GM06990 (cell line): ENCODE measurements around the gene KRT6C.
"Not testable (repeated sequence)": the region's sequence is repeated elsewhere in the genome, so short reads cannot be mapped to it uniquely, and the experiment has no call there.

Experiments
- DNase-seq: peaks from one replicate; pipeline ENCODE4 v3.0.0-alpha.2; 2011; ENCODE audit not compliant: insufficient read length; ENCODE audit errors: extremely low read depth
- H3K27me3 ChIP-seq: replicated peaks from 2 replicates; pipeline ENCODE4 v1.6.0; 2011; ENCODE audit warnings: low read length; ENCODE audit not compliant: control insufficient read depth, insufficient read depth
- H3K36me3 ChIP-seq: 2 replicates; pipeline ENCODE4 v1.5.1; 2011; ENCODE audit warnings: low read length; ENCODE audit not compliant: control insufficient read depth, insufficient read depth
- H3K4me3 ChIP-seq: replicated peaks from 2 replicates; pipeline ENCODE4 v1.5.1; 2011; ENCODE audit warnings: low read depth, mild to moderate bottlenecking, control low read depth, low read length
- TF ChIP-seq, protein P1 (sequence below): IDR thresholded peaks from 2 replicates; pipeline ENCODE4 v1.5.1; 2011; ENCODE audit warnings: low read length, control low read depth, mild to moderate bottlenecking, inconsistent platforms; ENCODE audit not compliant: insufficient read depth, poor library complexity, severe bottlenecking

The KRT6C gene

DNA sequence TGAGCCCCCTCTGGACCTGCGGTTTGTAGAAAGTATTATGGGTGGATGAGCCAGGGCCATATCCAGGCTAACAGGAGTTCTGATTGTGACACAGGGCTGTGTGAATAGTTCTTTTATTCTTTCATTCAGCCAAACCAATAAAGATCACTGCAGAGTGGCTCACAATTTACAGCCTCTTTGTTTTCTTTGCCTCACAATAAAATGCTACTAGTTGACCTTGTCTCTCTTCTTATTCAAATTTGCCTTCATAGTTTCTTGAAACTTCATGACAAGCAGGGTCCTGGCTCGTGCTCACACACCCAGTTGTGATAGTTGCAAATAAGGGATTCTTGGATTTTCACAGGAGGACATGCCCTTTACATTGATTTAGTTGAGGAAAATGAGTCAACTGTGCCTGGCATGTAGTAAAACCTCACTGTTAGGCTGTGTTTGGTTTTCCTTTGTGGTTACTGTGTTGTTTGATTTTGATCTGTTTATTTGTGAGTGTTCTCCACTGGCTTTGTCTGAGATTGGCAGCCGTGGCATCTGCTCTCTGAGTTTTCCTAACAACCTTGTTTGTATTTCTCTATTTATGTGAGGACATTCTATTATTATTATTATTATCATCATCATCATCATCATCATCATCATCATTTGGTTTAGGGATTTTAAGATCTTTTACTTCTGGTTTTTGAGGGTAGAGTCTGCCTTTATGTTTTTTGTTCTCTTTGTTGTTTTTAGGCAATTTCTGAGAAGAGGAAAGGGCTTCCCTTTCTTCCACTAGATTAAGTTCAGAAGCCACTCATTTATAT lies 19.0 kb downstream of the KRT6C start:
- Histone ChIP-seq H3K27me3 (peaks cover 2% of the 10 kb centered on the region; the same call in 1 of the 2 replicates), H3K36me3 (no peaks in the 10 kb centered on the region), H3K4me3 (no peak overlapping the region)
- no peak for DNase-seq
- TF ChIP-seq, protein P1, sequence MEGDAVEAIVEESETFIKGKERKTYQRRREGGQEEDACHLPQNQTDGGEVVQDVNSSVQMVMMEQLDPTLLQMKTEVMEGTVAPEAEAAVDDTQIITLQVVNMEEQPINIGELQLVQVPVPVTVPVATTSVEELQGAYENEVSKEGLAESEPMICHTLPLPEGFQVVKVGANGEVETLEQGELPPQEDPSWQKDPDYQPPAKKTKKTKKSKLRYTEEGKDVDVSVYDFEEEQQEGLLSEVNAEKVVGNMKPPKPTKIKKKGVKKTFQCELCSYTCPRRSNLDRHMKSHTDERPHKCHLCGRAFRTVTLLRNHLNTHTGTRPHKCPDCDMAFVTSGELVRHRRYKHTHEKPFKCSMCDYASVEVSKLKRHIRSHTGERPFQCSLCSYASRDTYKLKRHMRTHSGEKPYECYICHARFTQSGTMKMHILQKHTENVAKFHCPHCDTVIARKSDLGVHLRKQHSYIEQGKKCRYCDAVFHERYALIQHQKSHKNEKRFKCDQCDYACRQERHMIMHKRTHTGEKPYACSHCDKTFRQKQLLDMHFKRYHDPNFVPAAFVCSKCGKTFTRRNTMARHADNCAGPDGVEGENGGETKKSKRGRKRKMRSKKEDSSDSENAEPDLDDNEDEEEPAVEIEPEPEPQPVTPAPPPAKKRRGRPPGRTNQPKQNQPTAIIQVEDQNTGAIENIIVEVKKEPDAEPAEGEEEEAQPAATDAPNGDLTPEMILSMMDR, result no peak

DNA sequence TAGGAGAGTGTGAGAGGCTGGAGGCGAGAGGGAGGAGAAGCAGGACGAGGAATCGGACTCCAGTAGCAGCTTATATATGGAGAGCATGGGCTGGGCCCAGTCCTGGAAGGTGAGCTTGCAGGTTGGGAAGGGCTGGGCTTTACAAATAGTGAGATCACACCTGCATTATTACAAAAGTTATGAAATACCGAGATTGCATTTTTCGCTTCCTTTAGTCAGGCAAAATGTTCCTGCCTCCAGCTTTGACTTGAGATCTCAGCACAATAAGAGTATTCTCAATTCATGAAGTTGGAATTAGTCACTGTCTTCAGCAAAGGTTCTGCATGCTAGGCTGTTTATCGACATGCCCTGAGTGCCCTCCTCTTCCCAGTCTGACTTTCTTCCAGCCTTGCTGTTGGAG lies 21.5 kb downstream of the KRT6C start, which contains the start of gene KRT6B:
Gene KRT6B, minus strand, starts transcription at position 46 of the 400 bp plus-strand sequence. CDS start 68 bp downstream, outside the sequence.
- Histone ChIP-seq H3K4me3 (no peak within 1 kb of the TSS), H3K27me3 (peaks cover 3% of the 10 kb centered on the region), H3K36me3 (no peaks in the 10 kb centered on the region)
- TF ChIP-seq, protein P1, result no peak
- DNase-seq, result no peak

DNA sequence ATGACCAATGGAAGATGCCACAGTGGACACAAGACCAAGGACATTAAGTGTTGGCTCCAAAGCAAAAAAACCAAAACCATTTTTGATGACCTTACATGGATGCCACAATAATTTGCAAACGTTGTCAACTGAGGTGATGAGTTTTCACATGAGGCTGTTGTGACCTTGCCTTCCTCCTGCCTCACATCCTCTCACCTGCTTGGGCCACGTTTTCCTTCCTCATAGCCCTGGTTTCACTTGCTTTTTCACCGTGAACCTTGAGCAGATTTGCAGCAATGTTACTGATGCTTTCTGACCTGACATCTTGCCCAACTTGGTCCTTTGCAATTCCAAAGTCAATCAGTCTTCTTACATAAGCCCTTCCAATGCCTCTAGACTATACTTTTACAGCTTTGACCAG lies 25.4 kb downstream of the KRT6C start:
- Histone ChIP-seq H3K4me3 (no peak overlapping the region), H3K27me3 (peaks cover 3% of the 10 kb centered on the region), H3K36me3 (no peaks in the 10 kb centered on the region)
- TF ChIP-seq, protein P1, result no peak
- no peak for DNase-seq

DNA sequence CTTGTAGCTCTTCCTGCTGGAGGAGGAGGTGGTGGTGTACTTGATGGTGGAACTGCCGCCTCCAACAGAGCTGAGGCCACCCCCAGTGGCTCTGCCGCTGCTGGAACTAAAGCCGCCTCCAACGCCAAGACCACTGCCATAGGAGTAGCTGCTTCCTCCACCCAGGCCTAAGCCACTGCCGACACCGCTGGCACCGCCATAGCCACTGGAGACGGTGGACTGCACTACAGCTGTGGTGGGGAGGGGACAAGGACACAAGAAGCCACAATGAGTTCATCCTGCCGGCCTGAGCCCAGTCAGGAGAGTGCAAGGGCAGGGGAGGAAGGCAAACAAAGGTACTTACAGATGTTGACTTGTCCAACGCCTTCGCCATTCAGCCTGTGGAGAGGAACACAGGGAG lies 26.4 kb downstream of the KRT6C start:
- H3K27me3 ChIP-seq, H3K36me3 ChIP-seq, DNase-seq, H3K4me3 ChIP-seq: not testable (repeated sequence)

DNA sequence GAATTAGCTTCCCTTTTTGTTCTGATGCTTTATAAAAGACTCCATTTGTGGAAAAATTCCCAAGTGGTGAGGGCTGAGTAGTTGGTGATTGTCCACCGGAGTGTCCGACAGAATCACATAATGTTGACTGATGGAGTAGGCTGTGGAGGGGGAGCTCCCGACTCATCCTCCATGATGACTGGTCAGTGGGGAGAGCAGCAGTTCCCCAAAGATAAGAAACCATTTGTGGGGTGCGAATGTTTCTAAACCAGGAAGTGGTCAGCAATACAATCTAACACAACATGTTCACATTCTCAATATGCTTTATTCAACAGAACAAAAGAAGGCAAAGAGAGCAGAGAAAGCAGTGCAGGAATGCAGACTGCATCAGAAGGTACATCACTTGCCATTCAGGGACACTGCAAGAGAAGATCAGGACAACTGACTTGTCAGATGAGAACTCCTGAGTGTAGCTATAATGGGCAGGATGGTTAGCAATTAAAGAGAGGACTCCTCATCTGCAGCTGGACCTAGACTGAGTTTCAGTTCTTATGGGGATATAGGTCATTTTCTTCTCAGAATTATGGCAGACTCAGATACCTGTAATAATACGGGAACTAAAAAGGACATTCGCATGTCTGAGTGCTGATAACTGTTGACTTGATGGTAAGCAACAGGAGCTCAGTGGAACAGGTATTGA lies 27.1 kb downstream of the KRT6C start:
- no peak for DNase-seq
- Histone ChIP-seq H3K36me3 (no peaks in the 10 kb centered on the region), H3K27me3 (peaks cover 8% of the 10 kb centered on the region), H3K4me3 (no peak overlapping the region)
- TF ChIP-seq, protein P1, result no peak

DNA sequence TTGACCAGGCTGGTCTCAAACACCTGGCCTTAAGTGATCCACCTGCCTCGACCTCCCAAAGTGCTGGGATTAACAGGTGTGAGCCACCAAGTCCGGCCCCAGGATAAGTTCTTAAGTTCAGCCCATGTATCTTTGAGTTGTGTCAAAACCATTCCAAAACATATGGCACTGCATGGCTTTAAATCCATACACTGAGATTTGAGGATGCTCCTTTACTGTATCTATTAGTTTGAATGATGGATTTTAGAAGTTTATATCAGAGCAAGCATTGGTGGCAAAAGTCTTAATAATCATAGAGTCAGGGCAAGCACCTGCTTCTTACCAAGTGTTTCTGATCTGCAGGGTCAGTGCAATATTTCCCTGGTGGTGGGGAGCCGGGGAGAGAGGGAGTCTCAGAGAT lies 27.7 kb downstream of the KRT6C start:
- H3K36me3 ChIP-seq, result no peaks in the 10 kb centered on the region
- TF ChIP-seq, protein P1, result no peak
- H3K27me3 ChIP-seq, result peaks cover 8% of the 10 kb centered on the region
- no peak for DNase-seq
- no peak overlapping the region for H3K4me3 ChIP-seq
